Measurements from ENCODE around the gene SAA1. TPM values are rescaled to one million over a fixed set of nuclear protein-coding genes. Genes with fewer than 3 reads are reported as not detected.

The SAA1 gene
- total RNA-seq, 4 donors from 2014 or later, result 170 to 1,717 (median 790) TPM

GRCh38 chr11:18310800-18311340 is 44.8 kb downstream of the SAA1 start:
- DNase-seq (ENCODE audit: low spot score), result no peak
- no peak for TF ChIP-seq CTCF (IDR thresholded peaks at IDR 0.05)
- no peak for ATAC-seq (ENCODE audit: low FRiP score)

- DNase-seq (ENCODE audit: low spot score), result no peak
- no peak for TF ChIP-seq CTCF (IDR thresholded peaks at IDR 0.05)
- no peak for ATAC-seq (ENCODE audit: low FRiP score)
Observed at GRCh38 chr11:18312012-18312411, 45.9 kb downstream of the SAA1 start.

GRCh38 chr11:18312663-18313420 is 46.8 kb downstream of the SAA1 start:
- TF ChIP-seq CTCF (IDR thresholded peaks at IDR 0.05), result no peak
- ATAC-seq (ENCODE audit: low FRiP score), result peak; percentile 64

GRCh38 chr11:18313965-18314763 is 48.1 kb downstream of the SAA1 start:
- no peak for ATAC-seq (ENCODE audit: low FRiP score)
- DNase-seq (ENCODE audit: low spot score), result no peak
- no peak for TF ChIP-seq CTCF (IDR thresholded peaks at IDR 0.05)

More at GRCh38 chr11:18312663-18313420, 46.8 kb downstream of the SAA1 start:
- no peak for DNase-seq (ENCODE audit: low spot score)

- TF ChIP-seq CTCF (IDR thresholded peaks at IDR 0.05), result no peak
- DNase-seq (ENCODE audit: low spot score) (no peak), ATAC-seq (ENCODE audit: low FRiP score) (no peak)
Observed at GRCh38 chr11:18314784-18315523, 48.9 kb downstream of the SAA1 start.

GRCh38 chr11:18315893-18316292 is 49.8 kb downstream of the SAA1 start:
- no peak for TF ChIP-seq CTCF (IDR thresholded peaks at IDR 0.05)
- ATAC-seq (ENCODE audit: low FRiP score) (no peak), DNase-seq (ENCODE audit: low spot score) (no peak)

Measured in omental fat pad (tissue), 4 donors.